ENCODE data around the gene EFCAB12. TPM values are rescaled to one million over a fixed set of nuclear protein-coding genes. Genes with fewer than 3 reads are reported as not detected.
A peak's percentile ranks its signal among the peaks of the same experiment; 100 is the strongest.

EFCAB12 gene
- total and polyA plus RNA-seq, 2 of the 13 experiments (the other 11 are each of a cell fraction or from before 2014, with no cell fraction given), result 0.31 to 2.4 TPM

GRCh38 chr3:129413687-129414506, 14.5 kb downstream of the EFCAB12 start (continued):
- no peak for TF ChIP-seq ZNF33A (CRISPR knock-in tag; IDR thresholded peaks at IDR 0.05; ENCODE audit: borderline replicate concordance)
- TF ChIP-seq CENPX (CRISPR knock-in tag; IDR thresholded peaks at IDR 0.05), result no peak
- TF ChIP-seq, protein P1, sequence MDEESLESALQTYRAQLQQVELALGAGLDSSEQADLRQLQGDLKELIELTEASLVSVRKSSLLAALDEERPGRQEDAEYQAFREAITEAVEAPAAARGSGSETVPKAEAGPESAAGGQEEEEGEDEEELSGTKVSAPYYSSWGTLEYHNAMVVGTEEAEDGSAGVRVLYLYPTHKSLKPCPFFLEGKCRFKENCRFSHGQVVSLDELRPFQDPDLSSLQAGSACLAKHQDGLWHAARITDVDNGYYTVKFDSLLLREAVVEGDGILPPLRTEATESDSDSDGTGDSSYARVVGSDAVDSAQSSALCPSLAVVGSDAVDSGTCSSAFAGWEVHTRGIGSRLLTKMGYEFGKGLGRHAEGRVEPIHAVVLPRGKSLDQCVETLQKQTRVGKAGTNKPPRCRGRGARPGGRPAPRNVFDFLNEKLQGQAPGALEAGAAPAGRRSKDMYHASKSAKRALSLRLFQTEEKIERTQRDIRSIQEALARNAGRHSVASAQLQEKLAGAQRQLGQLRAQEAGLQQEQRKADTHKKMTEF (CRISPR knock-in tag; IDR thresholded peaks at IDR 0.05), result peak; percentile 39; the same call in 1 of the 2 replicates
- peak; percentile 4; the same call in 1 of the 2 replicates for TF ChIP-seq ZNF792 (CRISPR knock-in tag; IDR thresholded peaks at IDR 0.05)
- no peak for TF ChIP-seq ARID2 (CRISPR knock-in tag; IDR thresholded peaks at IDR 0.05; ENCODE audit: borderline replicate concordance)
- TF ChIP-seq, protein P2, sequence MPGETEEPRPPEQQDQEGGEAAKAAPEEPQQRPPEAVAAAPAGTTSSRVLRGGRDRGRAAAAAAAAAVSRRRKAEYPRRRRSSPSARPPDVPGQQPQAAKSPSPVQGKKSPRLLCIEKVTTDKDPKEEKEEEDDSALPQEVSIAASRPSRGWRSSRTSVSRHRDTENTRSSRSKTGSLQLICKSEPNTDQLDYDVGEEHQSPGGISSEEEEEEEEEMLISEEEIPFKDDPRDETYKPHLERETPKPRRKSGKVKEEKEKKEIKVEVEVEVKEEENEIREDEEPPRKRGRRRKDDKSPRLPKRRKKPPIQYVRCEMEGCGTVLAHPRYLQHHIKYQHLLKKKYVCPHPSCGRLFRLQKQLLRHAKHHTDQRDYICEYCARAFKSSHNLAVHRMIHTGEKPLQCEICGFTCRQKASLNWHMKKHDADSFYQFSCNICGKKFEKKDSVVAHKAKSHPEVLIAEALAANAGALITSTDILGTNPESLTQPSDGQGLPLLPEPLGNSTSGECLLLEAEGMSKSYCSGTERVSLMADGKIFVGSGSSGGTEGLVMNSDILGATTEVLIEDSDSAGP (CRISPR knock-in tag; IDR thresholded peaks at IDR 0.05; ENCODE audit: borderline replicate concordance), result peak; percentile 35; the same call in 1 of the 2 replicates
- 0 out of 2 replicates have a peak, but pooled peaks have one; percentile 25 for TF ChIP-seq DRAP1 (CRISPR knock-in tag; IDR thresholded peaks at IDR 0.05)
- TF ChIP-seq ZNF770 (CRISPR knock-in tag; IDR thresholded peaks at IDR 0.05), result no peak
- TF ChIP-seq POLR2G (IDR thresholded peaks at IDR 0.05; ENCODE audit: low read depth, low read length), result 0 out of 2 replicates have a peak, but pooled peaks have one; percentile 24
- TF ChIP-seq TBL1XR1 (IDR thresholded peaks at IDR 0.05; ENCODE audit: borderline replicate concordance, low read length, partially characterized antibody), result peak; percentile 22
- 0 out of 2 replicates have a peak, but pooled peaks have one; percentile 41 for TF ChIP-seq FOXP4 (CRISPR knock-in tag; IDR thresholded peaks at IDR 0.05)
- no peak for TF ChIP-seq SOX6 (IDR thresholded peaks at IDR 0.05)
- TF ChIP-seq SOX6 (CRISPR knock-in tag; IDR thresholded peaks at IDR 0.05), result peak; percentile 44; the same call in 1 of the 2 replicates
- peak; percentile 69 for TF ChIP-seq KDM6A (CRISPR knock-in tag; IDR thresholded peaks at IDR 0.05; ENCODE audit: low read depth)
- peak; percentile 79 for TF ChIP-seq GATAD2A (CRISPR knock-in tag; IDR thresholded peaks at IDR 0.05)
- TF ChIP-seq ZFP1 (CRISPR knock-in tag; IDR thresholded peaks at IDR 0.05), result no peak
- TF ChIP-seq ISL2 (CRISPR knock-in tag; IDR thresholded peaks at IDR 0.05), result no peak

Measured in HepG2 (cell line).